ENCODE measurements around the gene DENND1A. TPM values are rescaled to one million over a fixed set of nuclear protein-coding genes. Genes with fewer than 3 reads are reported as not detected.

DENND1A gene
- total and polyA plus RNA-seq, 2 donors from 2014 or later = 16.3 to 19.6 TPM

- Histone ChIP-seq H3K27ac (ENCODE audit: low read depth in 2 of 2, low read length in 2 of 2) (no peak overlapping the region), H3K9me3 (ENCODE audit: control insufficient read depth in 2 of 3, insufficient read depth in 1 of 3, low read length in 3 of 3) (peaks cover 0 to 5% (median 0%) of the 10 kb centered on the region in 3 donors), H3K9ac (ENCODE audit: low read length in 3 of 3) (no peak overlapping the region), H3K4me1 (ENCODE audit: control insufficient read depth in 2 of 3, insufficient read depth in 2 of 3, low read depth in 1 of 3, low read length in 3 of 3) (peaks cover 0 to 5% (median 4%) of the 10 kb centered on the region in 3 donors), H3K36me3 (ENCODE audit: control insufficient read depth in 2 of 3, insufficient read depth in 3 of 3, low read length in 3 of 3) (no peaks in the 10 kb centered on the region), H3K27me3 (ENCODE audit: control insufficient read depth, insufficient read depth, low read length) (no peaks in the 10 kb centered on the region), H3K4me3 (ENCODE audit: low read length in 3 of 3) (no peak overlapping the region)
- intact Hi-C loops (cut with DNase I) = no loop called here
- FAIRE-seq (no peak), DNase-seq (no peak)
- no peak for TF ChIP-seq CTCF (IDR thresholded peaks at IDR 0.05; ENCODE audit: borderline replicate concordance, extremely low read depth, insufficient read depth)
Measured at GRCh38 chr9:123723135-123723875, 206.6 kb downstream of the DENND1A start.

- Histone ChIP-seq H3K9ac (ENCODE audit: low read length in 3 of 3) (no peak overlapping the region), H3K27ac (ENCODE audit: low read depth in 2 of 2, low read length in 2 of 2) (no peak overlapping the region), H3K4me1 (ENCODE audit: control insufficient read depth in 2 of 3, insufficient read depth in 2 of 3, low read depth in 1 of 3, low read length in 3 of 3) (peaks cover 3 to 13% (median 4%) of the 10 kb centered on the region in 3 donors), H3K27me3 (ENCODE audit: control insufficient read depth, insufficient read depth, low read length) (no peaks in the 10 kb centered on the region), H3K36me3 (ENCODE audit: control insufficient read depth in 2 of 3, insufficient read depth in 3 of 3, low read length in 3 of 3) (no peaks in the 10 kb centered on the region), H3K4me3 (ENCODE audit: low read length in 3 of 3) (no peak overlapping the region), H3K9me3 (ENCODE audit: control insufficient read depth in 2 of 3, insufficient read depth in 1 of 3, low read length in 3 of 3) (peaks cover 0 to 5% (median 0%) of the 10 kb centered on the region in 3 donors)
- DNase-seq (no peak), FAIRE-seq (no peak)
- TF ChIP-seq CTCF (IDR thresholded peaks at IDR 0.05; ENCODE audit: borderline replicate concordance, extremely low read depth, insufficient read depth) = no peak
- intact Hi-C loops (cut with DNase I) = no loop called here
Measured at GRCh38 chr9:123722378-123722777, 207.5 kb downstream of the DENND1A start.

GRCh38 chr9:123718188-123718587, 211.7 kb downstream of the DENND1A start:
- Histone ChIP-seq H3K9ac (ENCODE audit: low read length in 3 of 3) (no peak overlapping the region), H3K36me3 (ENCODE audit: control insufficient read depth in 2 of 3, insufficient read depth in 3 of 3, low read length in 3 of 3) (no peaks in the 10 kb centered on the region), H3K27ac (ENCODE audit: low read depth in 2 of 2, low read length in 2 of 2) (no peak overlapping the region), H3K9me3 (ENCODE audit: control insufficient read depth in 2 of 3, insufficient read depth in 1 of 3, low read length in 3 of 3) (peaks cover 0 to 5% (median 0%) of the 10 kb centered on the region in 3 donors), H3K4me3 (ENCODE audit: low read length in 3 of 3) (no peak overlapping the region), H3K27me3 (ENCODE audit: control insufficient read depth, insufficient read depth, low read length) (no peaks in the 10 kb centered on the region), H3K4me1 (ENCODE audit: control insufficient read depth in 2 of 3, insufficient read depth in 2 of 3, low read depth in 1 of 3, low read length in 3 of 3) (peaks cover 2 to 18% (median 6%) of the 10 kb centered on the region in 3 donors)
- no peak for TF ChIP-seq CTCF (IDR thresholded peaks at IDR 0.05; ENCODE audit: borderline replicate concordance, extremely low read depth, insufficient read depth)
- DNase-seq (peak in 2 of 5 donors; percentile 40 to 47), FAIRE-seq (no peak)
- intact Hi-C loops (cut with DNase I) = no loop called here

All from kidney (tissue), 14 donors.